ENCODE results near the gene TRIM14.

DNA sequence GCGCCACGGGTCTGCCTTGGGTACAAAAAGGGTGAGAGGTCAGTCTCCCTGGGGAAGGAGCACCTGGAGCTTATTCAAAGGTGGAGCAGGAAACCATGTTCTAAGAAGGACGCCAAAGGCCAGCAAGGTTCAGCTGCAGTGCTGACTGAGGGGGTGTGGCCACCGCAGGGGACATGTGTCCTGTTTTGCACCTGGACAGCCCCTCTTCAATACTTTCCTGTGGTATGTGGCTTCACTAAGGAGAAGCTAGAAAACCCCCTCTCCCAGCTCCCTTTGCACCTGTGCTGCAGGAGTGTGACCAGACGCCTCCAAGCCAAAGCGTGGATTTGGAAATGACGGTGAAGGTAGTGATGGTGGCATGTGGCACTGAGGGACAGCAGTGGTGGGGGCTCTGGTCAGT, 23.6 kb downstream of the TRIM14 start:
- TF ChIP-seq, protein P1, sequence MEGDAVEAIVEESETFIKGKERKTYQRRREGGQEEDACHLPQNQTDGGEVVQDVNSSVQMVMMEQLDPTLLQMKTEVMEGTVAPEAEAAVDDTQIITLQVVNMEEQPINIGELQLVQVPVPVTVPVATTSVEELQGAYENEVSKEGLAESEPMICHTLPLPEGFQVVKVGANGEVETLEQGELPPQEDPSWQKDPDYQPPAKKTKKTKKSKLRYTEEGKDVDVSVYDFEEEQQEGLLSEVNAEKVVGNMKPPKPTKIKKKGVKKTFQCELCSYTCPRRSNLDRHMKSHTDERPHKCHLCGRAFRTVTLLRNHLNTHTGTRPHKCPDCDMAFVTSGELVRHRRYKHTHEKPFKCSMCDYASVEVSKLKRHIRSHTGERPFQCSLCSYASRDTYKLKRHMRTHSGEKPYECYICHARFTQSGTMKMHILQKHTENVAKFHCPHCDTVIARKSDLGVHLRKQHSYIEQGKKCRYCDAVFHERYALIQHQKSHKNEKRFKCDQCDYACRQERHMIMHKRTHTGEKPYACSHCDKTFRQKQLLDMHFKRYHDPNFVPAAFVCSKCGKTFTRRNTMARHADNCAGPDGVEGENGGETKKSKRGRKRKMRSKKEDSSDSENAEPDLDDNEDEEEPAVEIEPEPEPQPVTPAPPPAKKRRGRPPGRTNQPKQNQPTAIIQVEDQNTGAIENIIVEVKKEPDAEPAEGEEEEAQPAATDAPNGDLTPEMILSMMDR (conservative IDR thresholded peaks at IDR 0.05; ENCODE audit: low read length), result no peak
- no peak for TF ChIP-seq EZH2phosphoT487 (IDR thresholded peaks at IDR 0.05; ENCODE audit: borderline replicate concordance)
